OCI-LY1 (cell line): ENCODE data around the gene HOXD8.

ENCODE experiments used
- EZH2 ChIP-seq: fragments of 200-600 bp; sonication (generic), shearing (Covaris generic); IDR thresholded peaks from 2 replicates; pipeline ENCODE4 v1.8.0; 2017; ENCODE audit warnings: borderline replicate concordance, mixed run types, mild to moderate bottlenecking, antibody characterized with exemption, low read length, moderate library complexity, mixed read lengths
- TF ChIP-seq, protein P1 (sequence below): fragments of 200-600 bp; sonication (generic), shearing (Covaris generic); IDR thresholded peaks from 2 replicates; pipeline ENCODE4 v1.5.1; 2017; ENCODE audit warnings: mild to moderate bottlenecking, antibody characterized with exemption, low read length, moderate library complexity, mixed read lengths

GRCh38 chr2:176102309-176102866, 27.1 kb upstream of the HOXD8 start:
- TF ChIP-seq, protein P1, sequence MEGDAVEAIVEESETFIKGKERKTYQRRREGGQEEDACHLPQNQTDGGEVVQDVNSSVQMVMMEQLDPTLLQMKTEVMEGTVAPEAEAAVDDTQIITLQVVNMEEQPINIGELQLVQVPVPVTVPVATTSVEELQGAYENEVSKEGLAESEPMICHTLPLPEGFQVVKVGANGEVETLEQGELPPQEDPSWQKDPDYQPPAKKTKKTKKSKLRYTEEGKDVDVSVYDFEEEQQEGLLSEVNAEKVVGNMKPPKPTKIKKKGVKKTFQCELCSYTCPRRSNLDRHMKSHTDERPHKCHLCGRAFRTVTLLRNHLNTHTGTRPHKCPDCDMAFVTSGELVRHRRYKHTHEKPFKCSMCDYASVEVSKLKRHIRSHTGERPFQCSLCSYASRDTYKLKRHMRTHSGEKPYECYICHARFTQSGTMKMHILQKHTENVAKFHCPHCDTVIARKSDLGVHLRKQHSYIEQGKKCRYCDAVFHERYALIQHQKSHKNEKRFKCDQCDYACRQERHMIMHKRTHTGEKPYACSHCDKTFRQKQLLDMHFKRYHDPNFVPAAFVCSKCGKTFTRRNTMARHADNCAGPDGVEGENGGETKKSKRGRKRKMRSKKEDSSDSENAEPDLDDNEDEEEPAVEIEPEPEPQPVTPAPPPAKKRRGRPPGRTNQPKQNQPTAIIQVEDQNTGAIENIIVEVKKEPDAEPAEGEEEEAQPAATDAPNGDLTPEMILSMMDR: no peak
- no peak for TF ChIP-seq EZH2
